ENCODE measurements around the gene KDM4B.

KDM4B gene

DNA sequence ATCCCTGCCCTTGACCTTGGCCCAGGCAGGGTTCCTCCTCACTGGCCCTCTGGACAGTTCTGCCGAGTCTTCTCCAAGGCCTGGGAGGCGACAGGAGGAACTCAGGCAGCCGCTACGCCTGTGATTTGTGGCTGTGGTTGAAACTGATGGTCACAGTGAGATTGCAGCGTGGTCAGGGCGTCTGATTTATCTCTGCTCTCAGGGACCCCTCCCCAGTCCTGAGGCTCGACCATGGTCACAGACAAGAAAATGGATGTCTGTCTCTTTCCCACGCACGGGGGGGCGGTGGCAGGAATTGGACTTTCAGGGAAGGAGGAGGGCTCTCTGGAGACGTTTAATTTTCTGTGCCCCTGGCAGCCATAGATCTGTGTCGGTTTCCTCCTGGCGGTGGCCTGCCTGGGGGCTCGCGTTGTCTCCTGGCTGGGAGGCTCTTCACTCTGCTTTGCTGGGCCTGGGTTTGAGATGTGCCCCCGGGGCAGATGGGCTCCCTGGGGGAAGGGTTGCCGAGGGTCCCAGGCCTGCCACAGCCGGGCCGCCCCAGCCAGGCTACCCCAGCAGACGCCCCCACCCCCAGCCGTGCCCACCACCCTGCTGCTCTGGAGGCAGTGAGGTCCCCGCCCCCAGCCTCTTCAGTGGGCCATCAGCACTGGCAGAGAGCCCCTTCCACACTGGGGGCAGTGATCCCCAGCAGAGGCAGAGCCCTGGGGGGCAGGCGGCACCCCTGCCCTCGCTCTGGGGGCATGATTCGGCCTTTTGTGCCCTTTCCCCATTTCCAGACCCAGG lies 167.4 kb downstream of the KDM4B start:
- peak overlapping the region; percentile 89 for H3K27ac Mint-ChIP-seq
- no peaks in the 10 kb centered on the region for H3K9me3 Mint-ChIP-seq
- DNase-seq (no peak), ATAC-seq (replicated peaks) (no peak)
- peak overlapping the region; percentile 4 to 32 for H3K4me3 Mint-ChIP-seq
- no peaks in the 10 kb centered on the region for H3K27me3 Mint-ChIP-seq
- H3K4me1 Mint-ChIP-seq, result peaks cover 52 to 97% of the 10 kb centered on the region in 2 donors
- peaks cover 73 to 84% of the 10 kb centered on the region in 2 donors for H3K36me3 Mint-ChIP-seq

DNA sequence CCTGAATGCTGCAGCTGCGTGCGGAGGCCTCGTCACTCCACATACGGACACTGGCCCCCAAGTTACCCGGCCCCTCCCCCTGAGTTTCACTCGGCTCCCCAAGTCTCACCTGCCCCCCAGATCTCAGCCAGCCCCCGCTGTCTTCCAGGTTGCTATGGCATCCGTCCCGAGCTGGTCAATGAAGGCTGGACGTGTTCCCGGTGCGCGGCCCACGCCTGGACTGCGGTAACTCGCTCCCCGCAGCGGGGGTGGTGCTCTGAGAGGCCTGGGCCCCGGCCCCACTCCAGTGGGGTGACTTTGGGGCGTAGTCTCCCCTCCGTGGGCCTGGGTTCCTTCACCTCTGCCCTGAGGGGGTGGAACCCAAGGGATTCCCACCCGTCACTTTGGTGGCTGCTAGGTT lies 168.2 kb downstream of the KDM4B start:
- H3K36me3 Mint-ChIP-seq, result peaks cover 69 to 78% of the 10 kb centered on the region in 2 donors

DNA sequence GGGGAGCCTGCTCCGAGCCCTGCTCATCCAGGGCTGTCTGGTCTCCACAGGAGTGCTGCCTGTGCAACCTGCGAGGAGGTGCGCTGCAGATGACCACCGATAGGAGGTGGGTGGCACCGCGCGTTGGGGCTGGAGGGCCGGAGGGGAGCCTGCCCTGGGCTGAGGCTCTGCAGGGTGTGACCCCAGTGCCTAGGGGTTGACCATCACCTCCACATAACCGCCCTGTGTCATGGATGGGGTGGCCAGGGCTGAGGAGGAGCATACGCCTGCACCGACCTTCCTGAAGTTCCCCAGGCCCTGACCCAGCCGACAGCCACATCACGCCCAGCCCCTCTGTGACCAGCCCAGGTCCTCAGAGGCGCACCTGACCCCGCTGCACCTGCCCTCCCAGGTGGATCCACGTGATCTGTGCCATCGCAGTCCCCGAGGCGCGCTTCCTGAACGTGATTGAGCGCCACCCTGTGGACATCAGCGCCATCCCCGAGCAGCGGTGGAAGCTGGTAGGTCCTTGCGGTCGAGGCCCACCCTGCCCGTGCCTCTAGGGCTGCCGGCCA lies 168.7 kb downstream of the KDM4B start:
- ATAC-seq (replicated peaks), result no peak
- H3K9me3 Mint-ChIP-seq, result no peaks in the 10 kb centered on the region
- no peak for DNase-seq
- H3K27ac Mint-ChIP-seq, result peak overlapping the region; percentile 85
- peak overlapping the region; percentile 64 to 88 for H3K4me3 Mint-ChIP-seq
- no peaks in the 10 kb centered on the region for H3K27me3 Mint-ChIP-seq
- H3K36me3 Mint-ChIP-seq, result peaks cover 69 to 74% of the 10 kb centered on the region in 2 donors
- H3K4me1 Mint-ChIP-seq, result peaks cover 47 to 97% of the 10 kb centered on the region in 2 donors

More for the DNA sequence above, 168.2 kb downstream of the KDM4B start:
- DNase-seq, result no peak
- Mint-ChIP-seq H3K4me3 (peak overlapping the region; percentile 31 to 43), H3K27ac (no peak overlapping the region), H3K4me1 (peaks cover 51 to 97% of the 10 kb centered on the region in 2 donors), H3K9me3 (no peaks in the 10 kb centered on the region), H3K27me3 (no peaks in the 10 kb centered on the region)
- no peak for ATAC-seq (replicated peaks)

DNA sequence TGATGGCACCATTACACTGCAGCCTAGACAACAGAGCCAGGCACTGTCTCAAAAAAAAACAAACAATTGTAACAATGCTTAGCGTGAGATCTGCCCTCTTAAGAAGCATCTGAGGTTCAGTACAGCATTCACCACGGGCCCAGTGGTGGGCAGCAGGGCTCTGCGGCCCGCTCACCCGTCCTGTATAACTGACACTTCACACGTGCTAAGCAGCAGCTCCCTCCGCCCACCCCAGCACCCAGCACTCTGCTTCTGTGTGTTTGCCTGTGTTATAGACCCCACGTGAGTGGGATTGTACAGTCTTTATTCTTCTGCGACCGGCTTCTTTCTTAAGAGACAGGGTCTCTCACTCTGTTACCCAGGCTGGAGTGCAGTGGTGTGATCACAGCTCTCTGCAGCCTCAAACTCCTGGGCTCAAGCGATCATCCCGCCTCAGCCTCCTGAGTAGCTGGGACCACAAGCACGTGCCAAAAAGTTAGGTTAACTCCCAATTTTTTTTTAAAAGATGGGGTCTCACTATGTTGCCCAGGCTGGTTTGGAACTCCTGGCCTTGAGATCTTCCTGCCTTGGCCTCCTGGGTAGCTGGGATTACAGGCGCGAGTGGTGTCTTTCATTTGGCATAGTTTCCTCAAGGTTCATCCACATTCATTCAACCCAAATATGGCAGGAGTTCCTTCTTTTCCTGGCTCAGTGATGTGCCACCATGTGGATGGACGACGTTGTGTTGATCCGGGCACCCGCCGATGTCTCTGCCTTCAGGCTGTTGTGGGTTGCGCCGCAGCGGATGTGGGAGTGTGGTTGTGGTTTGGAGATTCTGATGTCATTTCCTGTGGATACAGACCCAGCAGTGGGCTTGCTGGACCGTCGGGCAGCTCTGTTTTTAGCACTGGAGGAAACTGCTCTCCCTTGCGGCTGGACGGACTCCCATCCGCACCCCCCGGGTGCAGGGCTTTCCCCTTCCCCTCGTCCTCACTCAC lies 170.0 kb downstream of the KDM4B start:
- Mint-ChIP-seq H3K27ac (peak overlapping the region; percentile 96), H3K4me1 (peaks cover 46 to 96% of the 10 kb centered on the region in 2 donors), H3K27me3 (no peaks in the 10 kb centered on the region), H3K9me3 (no peaks in the 10 kb centered on the region), H3K36me3 (peaks cover 70 to 74% of the 10 kb centered on the region in 2 donors), H3K4me3 (peak overlapping the region; percentile 73 to 88)
- peak; percentile 79 for DNase-seq
- ATAC-seq (replicated peaks), result peak; percentile 79 to 85

DNA sequence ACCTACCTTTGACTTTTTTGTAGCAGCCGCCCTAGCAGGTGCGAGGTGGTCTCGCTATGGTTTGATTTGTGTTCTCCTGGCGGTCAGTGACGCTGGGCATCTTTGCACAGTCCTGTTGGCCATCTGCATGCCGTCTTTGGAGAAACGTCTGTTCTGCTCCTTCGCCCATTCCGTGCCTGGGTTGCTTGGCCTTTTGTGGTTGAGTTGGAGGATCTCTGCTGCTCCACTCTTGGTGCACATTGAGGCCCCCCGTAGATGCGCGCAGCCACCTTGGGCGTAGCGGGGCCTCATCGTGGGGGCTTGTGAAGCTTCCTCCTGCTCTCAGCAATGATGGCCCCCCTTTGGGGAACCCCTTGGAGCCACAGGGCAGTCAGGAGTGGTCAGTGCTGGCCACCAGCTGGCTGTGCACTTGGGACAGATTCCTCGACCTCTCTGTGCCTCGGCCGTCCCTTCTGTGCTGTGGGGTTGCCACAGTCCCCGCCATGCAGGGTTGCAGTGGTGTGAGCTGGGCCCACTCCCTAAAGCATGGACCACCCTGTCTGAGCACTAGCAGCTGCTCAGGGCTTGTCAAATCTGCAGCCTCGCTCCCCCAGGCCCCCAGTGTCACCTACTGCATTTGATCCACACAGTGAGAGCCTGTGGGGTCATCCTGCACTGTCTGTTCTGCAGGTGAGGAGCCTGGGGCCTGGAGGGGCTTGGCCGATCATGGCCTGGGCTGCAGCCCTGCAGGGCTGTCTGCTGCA lies 170.8 kb downstream of the KDM4B start:
- Mint-ChIP-seq H3K36me3 (peaks cover 66 to 67% of the 10 kb centered on the region in 2 donors), H3K9me3 (no peaks in the 10 kb centered on the region), H3K4me1 (peaks cover 42 to 87% of the 10 kb centered on the region in 2 donors), H3K27ac (peak overlapping the region; percentile 96), H3K27me3 (no peaks in the 10 kb centered on the region), H3K4me3 (peak overlapping the region; percentile 73 to 88)
- DNase-seq, result peak; percentile 0
- ATAC-seq (replicated peaks), result no peak

DNA sequence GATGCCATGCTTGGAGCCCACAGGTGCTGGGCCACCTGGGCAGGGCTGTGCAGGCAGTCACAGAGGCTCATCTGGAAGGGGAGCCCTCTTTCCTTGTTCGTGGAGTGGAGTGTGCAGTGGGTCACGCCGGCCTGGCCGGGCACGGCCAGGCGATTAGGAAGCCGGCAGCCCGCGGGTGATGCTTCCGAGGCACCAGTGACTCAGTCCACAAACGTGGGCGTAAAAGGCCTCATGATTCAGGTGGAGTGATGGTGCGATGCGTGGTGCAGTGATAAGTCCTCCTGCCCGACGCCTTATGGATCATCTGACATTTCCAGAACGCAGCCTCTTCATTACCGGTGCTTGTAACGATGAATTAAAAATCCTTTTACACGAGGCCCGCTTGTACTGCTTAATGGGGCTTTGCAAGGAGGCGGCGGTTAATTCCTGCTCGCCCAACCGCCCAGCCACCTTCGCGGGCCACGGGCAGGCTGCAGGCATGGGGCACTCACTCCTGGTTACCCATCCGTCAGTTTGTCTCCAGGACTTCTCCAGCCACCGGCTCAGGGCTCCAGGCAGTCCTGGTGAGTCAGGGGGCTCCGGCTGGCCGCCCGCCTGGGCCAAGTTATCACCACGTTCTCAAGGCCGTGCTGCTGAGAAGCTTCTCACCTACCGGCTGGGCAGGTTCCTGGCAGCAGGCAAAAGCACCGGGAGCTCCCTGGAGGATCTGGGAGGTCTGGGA lies 172.4 kb downstream of the KDM4B start:
- H3K4me1 Mint-ChIP-seq, result peaks cover 37 to 72% of the 10 kb centered on the region in 2 donors
- H3K9me3 Mint-ChIP-seq, result no peaks in the 10 kb centered on the region
- no peak overlapping the region for H3K4me3 Mint-ChIP-seq
- peaks cover 59 to 63% of the 10 kb centered on the region in 2 donors for H3K36me3 Mint-ChIP-seq
- peak; percentile 0 for DNase-seq
- peak overlapping the region; percentile 31 for H3K27ac Mint-ChIP-seq
- ATAC-seq (replicated peaks), result no peak
- no peaks in the 10 kb centered on the region for H3K27me3 Mint-ChIP-seq

DNA sequence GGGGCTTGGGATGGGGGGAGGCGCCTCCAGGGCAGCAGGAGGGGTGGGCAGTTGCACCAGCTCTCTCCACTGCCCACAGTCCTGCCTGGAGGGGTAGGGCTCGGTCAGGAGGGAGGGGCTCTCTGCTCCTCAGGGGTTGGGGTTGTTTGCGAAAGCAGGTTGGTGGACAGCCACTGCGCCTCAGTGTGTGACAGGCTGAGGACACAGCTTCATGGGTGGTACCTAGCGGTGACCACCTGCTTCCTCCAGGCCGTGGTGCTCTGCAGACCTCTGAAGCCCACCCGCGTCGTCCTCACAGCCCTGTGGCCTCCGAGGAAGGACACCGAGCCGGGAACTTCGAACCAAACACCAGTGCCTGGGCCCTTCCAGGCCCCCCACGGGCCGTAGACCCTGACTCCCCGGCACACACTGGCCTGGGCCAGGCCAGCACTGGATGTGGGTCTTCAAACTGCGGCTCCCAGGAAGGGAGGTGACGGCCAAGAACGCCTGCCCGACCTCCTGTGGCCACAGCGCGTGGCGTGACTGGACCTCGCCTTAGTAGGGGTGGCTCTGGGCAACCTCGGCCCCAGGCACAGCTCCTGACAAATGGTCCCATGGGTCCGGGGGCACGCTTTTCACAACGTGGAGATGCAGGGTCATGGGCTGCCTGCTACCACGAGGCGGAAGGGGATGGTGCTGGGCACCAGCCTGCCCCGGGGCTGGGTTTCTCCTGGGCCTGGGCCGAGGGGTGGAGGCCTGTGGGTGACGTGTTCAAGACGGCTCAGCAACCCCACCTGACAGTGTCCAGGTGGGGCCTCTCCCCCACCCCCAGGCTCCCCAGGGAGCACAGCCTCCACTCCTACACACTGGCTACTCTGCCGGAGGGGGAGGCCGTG lies 173.2 kb downstream of the KDM4B start:
- peak overlapping the region; percentile 93 for H3K27ac Mint-ChIP-seq
- H3K27me3 Mint-ChIP-seq, result no peaks in the 10 kb centered on the region
- H3K36me3 Mint-ChIP-seq, result peaks cover 61 to 67% of the 10 kb centered on the region in 2 donors
- H3K9me3 Mint-ChIP-seq, result no peaks in the 10 kb centered on the region
- peak; percentile 6 for DNase-seq
- ATAC-seq (replicated peaks), result no peak
- H3K4me3 Mint-ChIP-seq, result peak overlapping the region in 1 of 2 donors; percentile 14
- peaks cover 36 to 65% of the 10 kb centered on the region in 2 donors for H3K4me1 Mint-ChIP-seq

DNA sequence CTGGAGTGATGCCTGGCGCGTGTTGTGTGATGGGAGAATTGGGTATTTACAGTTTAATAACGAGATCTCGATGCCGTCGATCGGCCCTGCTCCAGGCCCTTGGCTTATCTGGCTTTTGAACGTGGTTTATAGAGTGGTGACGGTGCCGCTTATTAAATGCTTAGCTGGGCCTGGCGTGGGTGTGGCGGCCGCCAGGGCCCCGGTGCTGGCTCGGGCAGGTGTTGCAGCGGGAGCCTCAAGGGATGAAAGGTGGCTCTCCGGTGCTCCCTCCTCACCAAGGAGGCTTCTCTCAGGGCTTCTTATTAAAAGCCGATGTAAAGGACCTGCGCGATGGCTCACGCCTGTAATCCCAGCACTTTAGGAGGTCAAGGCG lies 173.8 kb downstream of the KDM4B start:
- peak overlapping the region; percentile 93 for H3K27ac Mint-ChIP-seq
- peak; percentile 1 for DNase-seq
- no peaks in the 10 kb centered on the region for H3K27me3 Mint-ChIP-seq
- no peak for ATAC-seq (replicated peaks)
- H3K4me1 Mint-ChIP-seq, result peaks cover 32 to 58% of the 10 kb centered on the region in 2 donors
- H3K36me3 Mint-ChIP-seq, result peaks cover 59 to 65% of the 10 kb centered on the region in 2 donors
- H3K4me3 Mint-ChIP-seq, result peak overlapping the region in 1 of 2 donors; percentile 14
- no peaks in the 10 kb centered on the region for H3K9me3 Mint-ChIP-seq

DNA sequence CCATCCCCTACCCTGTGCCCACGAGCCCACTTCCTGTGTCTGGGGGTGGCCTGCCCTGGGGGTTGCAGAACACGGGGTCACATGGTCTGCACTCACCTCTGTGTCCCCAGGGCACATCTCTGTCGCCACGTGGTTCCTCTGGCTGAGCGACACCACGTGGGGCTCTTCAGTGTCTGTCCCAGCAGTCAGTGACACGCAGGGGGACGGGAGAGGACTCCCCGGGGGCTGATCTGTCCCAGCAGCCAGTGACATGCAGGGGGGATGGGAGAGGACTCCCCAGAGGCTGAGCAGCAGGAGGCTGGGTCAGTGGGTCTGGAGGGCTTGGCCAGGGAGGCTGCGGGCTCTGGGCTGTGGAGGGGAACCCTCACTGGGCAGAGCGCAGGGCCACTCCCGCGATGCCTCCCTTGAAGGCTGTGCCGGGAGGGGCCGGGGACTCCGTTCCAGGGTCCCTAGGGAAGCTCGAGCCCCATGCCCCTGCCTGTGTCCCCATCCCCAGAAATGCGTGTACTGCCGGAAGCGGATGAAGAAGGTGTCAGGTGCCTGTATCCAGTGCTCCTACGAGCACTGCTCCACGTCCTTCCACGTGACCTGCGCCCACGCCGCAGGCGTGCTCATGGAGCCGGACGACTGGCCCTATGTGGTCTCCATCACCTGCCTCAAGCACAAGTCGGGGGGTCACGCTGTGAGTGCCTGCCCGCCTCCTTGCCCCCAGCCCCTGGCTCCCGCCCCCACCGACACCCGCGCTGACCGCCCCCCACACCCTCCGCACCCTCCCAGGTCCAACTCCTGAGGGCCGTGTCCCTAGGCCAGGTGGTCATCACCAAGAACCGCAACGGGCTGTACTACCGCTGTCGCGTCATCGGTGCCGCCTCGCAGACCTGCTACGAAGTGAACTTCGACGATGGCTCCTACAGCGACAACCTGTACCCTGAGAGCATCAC lies 174.8 kb downstream of the KDM4B start:
- ATAC-seq (replicated peaks) (peak; percentile 70 to 73), DNase-seq (peak; percentile 43)
- peak overlapping the region; percentile 93 for H3K27ac Mint-ChIP-seq
- H3K4me3 Mint-ChIP-seq, result peak overlapping the region; percentile 43 to 53
- H3K27me3 Mint-ChIP-seq, result no peaks in the 10 kb centered on the region
- peaks cover 25 to 48% of the 10 kb centered on the region in 2 donors for H3K4me1 Mint-ChIP-seq
- peaks cover 55 to 58% of the 10 kb centered on the region in 2 donors for H3K36me3 Mint-ChIP-seq
- no peaks in the 10 kb centered on the region for H3K9me3 Mint-ChIP-seq

DNA sequence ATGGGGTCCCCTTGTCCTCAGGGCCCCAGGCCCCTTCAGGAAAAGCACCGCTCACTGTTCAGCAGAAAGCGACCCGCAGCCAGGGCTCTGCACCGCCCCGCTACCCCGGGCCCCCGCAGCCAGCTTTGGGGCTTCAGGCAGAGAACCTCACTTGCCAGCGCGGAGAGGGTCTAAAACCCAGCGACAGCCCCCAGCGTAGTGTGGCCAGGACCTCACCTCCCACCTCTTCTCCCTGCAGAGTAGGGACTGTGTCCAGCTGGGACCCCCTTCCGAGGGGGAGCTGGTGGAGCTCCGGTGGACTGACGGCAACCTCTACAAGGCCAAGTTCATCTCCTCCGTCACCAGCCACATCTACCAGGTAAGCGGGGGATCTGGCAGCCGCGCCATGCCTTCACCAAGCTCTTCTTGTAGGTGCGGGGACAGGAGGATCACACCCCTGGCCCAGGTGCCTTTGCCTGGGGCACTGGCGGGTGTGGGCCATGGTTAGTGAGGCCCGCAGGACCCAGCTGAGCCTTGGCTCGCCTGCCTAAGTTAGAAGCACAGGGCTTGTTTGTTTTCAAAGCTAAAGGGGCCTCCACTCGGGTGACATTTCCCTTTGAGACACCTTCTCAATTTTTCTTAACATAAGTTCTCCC lies 175.7 kb downstream of the KDM4B start:
- H3K27me3 Mint-ChIP-seq, result no peaks in the 10 kb centered on the region
- no peak overlapping the region for H3K4me3 Mint-ChIP-seq
- H3K4me1 Mint-ChIP-seq, result peaks cover 20 to 44% of the 10 kb centered on the region in 2 donors
- H3K36me3 Mint-ChIP-seq, result peaks cover 55% of the 10 kb centered on the region in 2 donors
- no peak for ATAC-seq (replicated peaks)
- no peaks in the 10 kb centered on the region for H3K9me3 Mint-ChIP-seq
- peak overlapping the region; percentile 14 for H3K27ac Mint-ChIP-seq
- DNase-seq, result peak; percentile 0

Measured in stimulated activated naive B cell treated with anti-CD40 and anti-IgM and Interleukin-4, amounts not matched to agents 10 μg/mL and 1 μg/mL and 100 μg/mL, for 72 hours (primary cell).